ENCODE data around the gene MSI2.

DNA sequence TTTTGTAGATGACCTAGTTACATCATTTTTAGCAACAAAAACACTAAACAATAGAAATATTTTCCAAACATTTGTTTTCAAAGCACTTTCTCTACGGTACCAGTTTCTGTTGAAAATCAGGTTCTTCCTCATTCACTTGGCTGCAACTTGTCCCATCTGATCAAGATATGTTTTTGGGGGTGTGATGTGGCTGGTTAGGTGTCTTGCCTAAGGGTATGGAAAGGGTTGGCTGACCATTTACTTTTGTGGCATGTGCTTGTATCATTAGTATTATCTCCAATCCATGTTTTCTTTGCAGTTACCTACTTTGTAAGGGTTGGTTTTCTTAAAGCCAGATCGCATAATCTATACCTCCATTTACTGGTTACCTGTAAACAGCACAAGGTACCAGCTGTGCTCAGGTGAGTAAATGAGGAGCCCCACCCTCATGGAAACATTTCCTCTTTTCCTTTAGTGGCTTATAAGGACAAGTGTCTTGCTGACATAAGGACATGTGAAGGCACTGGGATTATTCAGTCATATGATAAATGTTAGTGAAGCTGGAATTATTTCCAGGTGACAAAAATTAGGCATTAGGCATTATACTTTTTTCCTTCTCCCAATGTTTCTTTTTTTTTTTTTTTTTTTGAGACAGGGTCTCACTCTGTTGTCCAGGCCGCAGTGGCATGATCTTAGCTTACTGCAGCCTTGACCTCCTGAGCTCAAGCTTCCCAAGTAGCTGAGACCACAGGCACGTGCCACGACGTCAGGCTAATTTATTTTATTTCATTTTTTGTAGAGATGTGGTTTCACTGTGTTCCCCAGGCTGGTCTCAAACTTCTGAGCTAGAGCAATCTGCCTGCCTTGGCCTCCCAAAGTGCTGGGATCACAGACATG is 326.8 kb downstream of the MSI2 start:
- TF ChIP-seq, protein P1, sequence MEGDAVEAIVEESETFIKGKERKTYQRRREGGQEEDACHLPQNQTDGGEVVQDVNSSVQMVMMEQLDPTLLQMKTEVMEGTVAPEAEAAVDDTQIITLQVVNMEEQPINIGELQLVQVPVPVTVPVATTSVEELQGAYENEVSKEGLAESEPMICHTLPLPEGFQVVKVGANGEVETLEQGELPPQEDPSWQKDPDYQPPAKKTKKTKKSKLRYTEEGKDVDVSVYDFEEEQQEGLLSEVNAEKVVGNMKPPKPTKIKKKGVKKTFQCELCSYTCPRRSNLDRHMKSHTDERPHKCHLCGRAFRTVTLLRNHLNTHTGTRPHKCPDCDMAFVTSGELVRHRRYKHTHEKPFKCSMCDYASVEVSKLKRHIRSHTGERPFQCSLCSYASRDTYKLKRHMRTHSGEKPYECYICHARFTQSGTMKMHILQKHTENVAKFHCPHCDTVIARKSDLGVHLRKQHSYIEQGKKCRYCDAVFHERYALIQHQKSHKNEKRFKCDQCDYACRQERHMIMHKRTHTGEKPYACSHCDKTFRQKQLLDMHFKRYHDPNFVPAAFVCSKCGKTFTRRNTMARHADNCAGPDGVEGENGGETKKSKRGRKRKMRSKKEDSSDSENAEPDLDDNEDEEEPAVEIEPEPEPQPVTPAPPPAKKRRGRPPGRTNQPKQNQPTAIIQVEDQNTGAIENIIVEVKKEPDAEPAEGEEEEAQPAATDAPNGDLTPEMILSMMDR (IDR thresholded peaks at IDR 0.05): no peak
- TF ChIP-seq POLR2A (IDR thresholded peaks at IDR 0.05): no peak

Measured in adrenal gland (tissue), 5 donors.